Measurements from ENCODE around the gene LARGE1. TPM values are rescaled to one million over a fixed set of nuclear protein-coding genes. Genes with fewer than 3 reads are reported as not detected.

LARGE1 gene
- total RNA-seq, 2 donors from 2014 or later, result 12.5 to 21.1 TPM

DNA sequence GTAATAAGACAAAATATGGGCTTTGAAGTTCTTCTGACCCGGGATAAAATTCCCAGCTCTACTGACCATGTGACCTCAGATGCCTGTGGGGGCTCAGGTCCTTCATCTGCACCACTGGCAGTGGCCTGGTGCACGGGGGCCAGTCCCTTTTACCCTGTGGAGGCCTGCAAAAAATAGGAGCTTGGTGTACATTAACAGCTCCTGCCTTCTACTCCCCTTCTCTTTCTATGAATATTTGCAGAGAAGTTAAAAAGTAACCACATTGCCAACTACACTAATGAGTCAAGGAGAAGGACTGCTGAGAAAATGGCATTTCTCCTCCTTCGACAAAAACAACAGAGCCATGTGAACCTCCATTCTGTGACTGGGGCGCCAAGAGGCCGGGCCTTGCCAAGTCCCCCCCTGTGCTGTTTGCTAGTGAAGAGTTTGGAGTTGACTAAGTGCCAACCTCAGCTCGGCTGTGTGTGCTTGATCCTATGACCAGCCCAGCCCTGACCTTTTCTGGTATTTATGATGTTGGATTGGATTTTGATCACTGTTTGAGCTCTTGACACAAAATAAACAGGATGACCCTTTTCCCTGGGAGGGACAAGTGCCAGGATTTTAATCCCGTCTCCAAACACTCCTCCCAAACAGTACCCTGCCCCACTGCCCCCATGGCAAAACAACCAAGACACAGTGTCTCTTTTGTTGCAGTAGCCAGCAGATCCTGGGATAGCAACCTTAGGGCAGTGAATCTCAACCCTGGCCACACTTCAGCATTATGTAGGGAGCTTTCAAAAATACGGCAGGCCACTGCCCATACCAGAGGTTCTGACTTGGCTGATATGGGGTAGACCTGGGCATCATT lies 380.1 kb downstream of the LARGE1 start:
- peak; percentile 73 to 92 (median 88) for DNase-seq
- Histone ChIP-seq H3K4me1 (peaks cover 38% of the 10 kb centered on the region), H3K27ac (peak overlapping the region; percentile 54 to 85 (median 77)), H3K36me3 (replicated peaks in 1 of 2; ENCODE audit: insufficient read depth in 1 of 2, low read depth in 2 of 2) (no peaks in the 10 kb centered on the region), H3K4me3 (no peak overlapping the region), H3K27me3 (no peaks in the 10 kb centered on the region), H3K9me3 (no peaks in the 10 kb centered on the region)
- no peak for TF ChIP-seq CTCF (IDR thresholded peaks at IDR 0.05)
- TF ChIP-seq POLR2A (IDR thresholded peaks at IDR 0.05), result no peak
- intact Hi-C loops (cut with DNase I), result no loop called here
- ATAC-seq, result peak; percentile 88
- 6 to 9% methylated on average over 8 of the region's 8 CpGs for WGBS, 2 donors

- no peaks in the 10 kb centered on the region for H3K27me3 ChIP-seq
- 42 to 58% methylated on average over 5 of the region's 5 CpGs for WGBS, 2 donors
- no peak for DNase-seq
- no peaks in the 10 kb centered on the region for H3K36me3 ChIP-seq (replicated peaks in 1 of 2; ENCODE audit: insufficient read depth in 1 of 2, low read depth in 2 of 2)
- peaks cover 38% of the 10 kb centered on the region for H3K4me1 ChIP-seq
- H3K27ac ChIP-seq, result peak overlapping the region in 3 of 4 donors; percentile 74 to 85 (median 80)
- H3K4me3 ChIP-seq, result no peak overlapping the region
- no peak for ATAC-seq
- TF ChIP-seq CTCF (IDR thresholded peaks at IDR 0.05) (no peak), POLR2A (IDR thresholded peaks at IDR 0.05) (no peak)
- intact Hi-C loops (cut with DNase I), result no loop called here
- H3K9me3 ChIP-seq, result no peaks in the 10 kb centered on the region
Observed at GRCh38 chr22:33539202-33539901, 380.9 kb downstream of the LARGE1 start.

- peaks cover 38% of the 10 kb centered on the region for H3K4me1 ChIP-seq
- intact Hi-C loops (cut with DNase I), result no loop called here
- no peak for TF ChIP-seq CTCF (IDR thresholded peaks at IDR 0.05)
- TF ChIP-seq POLR2A (IDR thresholded peaks at IDR 0.05), result no peak
- no peak for DNase-seq
- H3K9me3 ChIP-seq, result no peaks in the 10 kb centered on the region
- H3K36me3 ChIP-seq (replicated peaks in 1 of 2; ENCODE audit: insufficient read depth in 1 of 2, low read depth in 2 of 2), result no peaks in the 10 kb centered on the region
- WGBS, 2 donors, result 56 to 61% methylated on average over 6 of the region's 6 CpGs
- H3K27me3 ChIP-seq, result no peaks in the 10 kb centered on the region
- no peak overlapping the region for H3K4me3 ChIP-seq
- H3K27ac ChIP-seq, result peak overlapping the region in 1 of 4 donors; percentile 80
- ATAC-seq, result no peak
Observed at GRCh38 chr22:33538277-33538885, 381.9 kb downstream of the LARGE1 start.

- WGBS, 2 donors, result 85 to 88% methylated on average over 9 of the region's 9 CpGs
- Histone ChIP-seq H3K9me3 (no peaks in the 10 kb centered on the region), H3K36me3 (replicated peaks in 1 of 2; ENCODE audit: insufficient read depth in 1 of 2, low read depth in 2 of 2) (no peaks in the 10 kb centered on the region), H3K27ac (no peak overlapping the region), H3K4me1 (peaks cover 38% of the 10 kb centered on the region), H3K4me3 (no peak overlapping the region), H3K27me3 (no peaks in the 10 kb centered on the region)
- TF ChIP-seq POLR2A (IDR thresholded peaks at IDR 0.05) (no peak), CTCF (IDR thresholded peaks at IDR 0.05) (no peak)
- ATAC-seq (no peak), DNase-seq (no peak)
- intact Hi-C loops (cut with DNase I), result no loop called here
Observed at GRCh38 chr22:33537059-33537458, 383.2 kb downstream of the LARGE1 start.

Measured in body of pancreas (tissue), 4 donors.